Endothelial cell of umbilical vein (primary cell): ENCODE results near the gene PPP1R1A. TPM values are rescaled to one million over a fixed set of nuclear protein-coding genes. Genes with fewer than 3 reads are reported as not detected.

ENCODE experiments used
- BruUV-seq: library from RNA; stranded (reverse); fragments of 400-500 nt; replicated peaks from 2 replicates; lab custom pipeline; 2021; lab: Mats Ljungman, UMichigan
- CTCF ChIA-PET: fragments of 300-600, 350-600 bp; sonication (Branson Sonifier 250); formaldehyde crosslinking; loops from one replicate; lab custom pipeline; 2021; ENCODE audit warnings: antibody characterized with exemption, inconsistent platforms; lab: Charles Lee
- POLR2A ChIA-PET: fragments of 300-600, 350-600 bp; sonication (Branson Sonifier 250); formaldehyde crosslinking; loops from one replicate; lab custom pipeline; 2021; ENCODE audit warnings: antibody characterized with exemption, inconsistent platforms; lab: Charles Lee
- DNase-seq: peaks from one replicate; pipeline ENCODE4 v3.0.0-alpha.2; 2011; ENCODE audit warnings: low read depth, low spot score
- FAIRE-seq: peaks from 2 replicates; lab custom pipeline; 2011; peaks lifted over from hg19 to GRCh38; lab: Jason Lieb, UNC
- H2AFZ ChIP-seq: 2 replicates; pipeline ENCODE4 v1.6.0; 2012; ENCODE audit warnings: low read depth, low read length, control low read depth, inconsistent platforms
- H3K27ac ChIP-seq: 2 replicates; pipeline ENCODE4 v1.5.1; 2011; ENCODE audit warnings: low read depth, mild to moderate bottlenecking, control low read depth, low read length, moderate library complexity; ENCODE audit not compliant: insufficient read depth
- H3K27me3 ChIP-seq, 2 experiments: 2 replicates each; pipeline versions ENCODE4 v1.6.0 to v1.6.1; 2011; ENCODE audit warnings: low read length in 2 of 2, mixed read lengths in 1 of 2; ENCODE audit not compliant: control insufficient read depth in 2 of 2, insufficient read depth in 2 of 2
- H3K36me3 ChIP-seq, 2 experiments: 2 replicates in 1 of 2; 3 replicates in 1 of 2; pipeline ENCODE4 v1.5.1; 2011; ENCODE audit warnings: low read length in 2 of 2, mild to moderate bottlenecking in 1 of 2, moderate library complexity in 1 of 2; ENCODE audit not compliant: control insufficient read depth in 2 of 2, insufficient read depth in 2 of 2; ENCODE audit errors: extremely low read depth in 1 of 2
- H3K4me1 ChIP-seq: 3 replicates; pipeline ENCODE4 v1.5.1; 2011; ENCODE audit warnings: mild to moderate bottlenecking, low read length; ENCODE audit not compliant: control insufficient read depth, insufficient read depth; ENCODE audit errors: extremely low read depth
- H3K4me2 ChIP-seq: 2 replicates; pipeline ENCODE4 v1.6.1; 2011; ENCODE audit warnings: low read length, control low read depth, mixed read lengths; ENCODE audit not compliant: insufficient read depth
- H3K4me3 ChIP-seq, 3 experiments: fragments of 200-600 bp in 1 of 3; sonication (generic), shearing (Covaris generic) in 1 of 3; replicated peaks in 1 of 3; 2 replicates each; pipeline ENCODE4 v1.5.1; 2011 to 2016; ENCODE audit warnings: control low read depth in 3 of 3, low read length in 3 of 3, mild to moderate bottlenecking in 2 of 3, inconsistent platforms in 1 of 3, low read depth in 1 of 3, moderate library complexity in 1 of 3; ENCODE audit not compliant: insufficient read depth in 1 of 3
- H3K79me2 ChIP-seq: 2 replicates; pipeline ENCODE4 v1.6.0; 2012; ENCODE audit warnings: low read length, inconsistent platforms; ENCODE audit not compliant: control insufficient read depth, insufficient read depth
- H3K9ac ChIP-seq: replicated peaks from 2 replicates; pipeline ENCODE3; 2011; ENCODE audit warnings: low read length, control low read depth; ENCODE audit not compliant: insufficient read depth; ENCODE audit errors: extremely low read depth
- H3K9me1 ChIP-seq: replicated peaks from 3 replicates; pipeline ENCODE4 v1.6.0; 2011; ENCODE audit warnings: mild to moderate bottlenecking, low read length; ENCODE audit not compliant: control insufficient read depth, insufficient read depth; ENCODE audit errors: extremely low read depth
- H3K9me3 ChIP-seq: replicated peaks from 2 replicates; pipeline ENCODE4 v1.5.1; 2012; ENCODE audit warnings: low read length, inconsistent platforms; ENCODE audit not compliant: control insufficient read depth, insufficient read depth
- H4K20me1 ChIP-seq: replicated peaks from 2 replicates; pipeline ENCODE3; 2011; ENCODE audit warnings: mild to moderate bottlenecking, low read length; ENCODE audit not compliant: control insufficient read depth, insufficient read depth; ENCODE audit errors: extremely low read depth
- EZH2 ChIP-seq: IDR thresholded peaks from 2 replicates; pipeline ENCODE4 v1.6.1; 2012; ENCODE audit warnings: borderline replicate concordance, low read depth, mild to moderate bottlenecking, moderate library complexity, low read length, inconsistent platforms; ENCODE audit not compliant: severe bottlenecking
- FOS ChIP-seq: IDR thresholded peaks from 2 replicates; pipeline ENCODE4 v1.6.1; 2011; ENCODE audit warnings: mild to moderate bottlenecking, low read length, moderate library complexity, borderline replicate concordance; ENCODE audit not compliant: insufficient read depth
- GATA2 ChIP-seq: IDR thresholded peaks from 2 replicates; pipeline ENCODE4 v1.7.0; 2011; ENCODE audit warnings: low read depth, mild to moderate bottlenecking, moderate library complexity, mixed read lengths, low read length; ENCODE audit not compliant: insufficient read length, insufficient read depth
- JUN ChIP-seq: IDR thresholded peaks from 2 replicates; pipeline ENCODE4 v1.6.1; 2011; ENCODE audit warnings: borderline replicate concordance, low read depth; ENCODE audit not compliant: insufficient read length, insufficient read depth
- MYC ChIP-seq: IDR thresholded peaks from one replicate; pipeline ENCODE4 v1.6.1; 2011; ENCODE audit warnings: mild to moderate bottlenecking, low read depth, low read length
- POLR2A ChIP-seq: IDR thresholded peaks from 2 replicates; pipeline ENCODE4 v1.6.1; 2012; ENCODE audit warnings: low read depth, mild to moderate bottlenecking, control low read depth, low read length
- POLR2AphosphoS5 ChIP-seq: IDR thresholded peaks from 2 replicates; pipeline ENCODE4 v1.6.1; 2012; ENCODE audit warnings: low read depth, mild to moderate bottlenecking, control low read depth, low read length, moderate library complexity; ENCODE audit not compliant: insufficient read depth
- dilution Hi-C: fragments of 300-500 bp; cut with MboI; formaldehyde crosslinking; loops from one replicate; pipeline ENCODE4 v1.15.0; 2019; ENCODE audit warnings: low sequenced_read_pairs; ENCODE audit not compliant: extremely low pct_ligation_motif_present
- intact Hi-C: fragments of 100-400 bp; cut with micrococcal nuclease; formaldehyde crosslinking; loops from one replicate; pipeline ENCODE4 v1.10.0; 2022
- polyA plus RNA-seq, 4 experiments: library from polyadenylated mRNA; depleted of rRNA in 3 of 4; stranded (reverse) in 3 of 4; unstranded in 1 of 4; fragments of >200 nt; gene quantifications; 2 replicates each; pipeline versions ENCODE4 v1.2.1 to v1.2.3, GENCODE V29; 2011 to 2012; ENCODE audit warnings: missing spikeins in 1 of 4
- total RNA-seq: library from RNA; stranded (reverse); gene quantifications from 2 replicates; pipeline ENCODE4 v1.2.3, GENCODE V29; 2021
- TF ChIP-seq, protein P1 (sequence below), 2 donors: IDR thresholded peaks; 1 replicate in 1 of 2; 2 replicates in 1 of 2; pipeline ENCODE4 v1.5.1; 2011; ENCODE audit warnings: low read length in 2 of 2, mild to moderate bottlenecking in 2 of 2, moderate library complexity in 2 of 2, control low read depth in 1 of 2, inconsistent platforms in 1 of 2, low read depth in 1 of 2; ENCODE audit not compliant: insufficient read depth in 1 of 2; ENCODE audit errors: extremely low read depth in 1 of 2
- TF ChIP-seq, protein P2 (sequence below): IDR thresholded peaks from 2 replicates; pipeline ENCODE4 v1.6.1; 2011; ENCODE audit not compliant: insufficient read depth, insufficient read length

The PPP1R1A gene
- total and polyA plus RNA-seq, 2 donors (not counting 3 experiments of a cell fraction or from before 2014, with no cell fraction given): not detected

DNA sequence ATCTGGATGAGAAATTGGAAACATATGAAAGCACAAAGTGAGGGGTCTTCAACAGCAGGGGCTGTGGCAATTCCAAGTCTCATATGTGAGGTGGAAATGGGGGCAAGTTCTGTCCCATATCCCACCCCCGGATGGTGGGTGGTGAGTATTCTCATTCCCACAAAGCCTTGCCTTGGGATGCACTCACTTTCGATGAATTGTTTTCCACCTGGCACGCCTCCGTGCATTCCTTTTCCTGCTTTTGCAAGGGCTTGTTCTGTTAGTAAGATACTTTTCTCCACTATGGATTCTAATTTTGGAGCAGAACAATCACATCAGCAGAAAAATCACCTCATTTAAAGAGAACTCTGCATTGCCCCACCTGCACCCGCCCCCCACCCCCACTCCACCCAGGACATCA is 43.1 kb upstream of the PPP1R1A start:
- Histone ChIP-seq H3K79me2 (no peaks in the 10 kb centered on the region), H3K27ac (no peak overlapping the region), H3K4me2 (no peak overlapping the region), H3K9ac (no peak overlapping the region), H3K36me3 (no peaks in the 10 kb centered on the region), H3K9me3 (no peaks in the 10 kb centered on the region), H2AFZ (no peak overlapping the region), H3K9me1 (no peaks in the 10 kb centered on the region), H4K20me1 (no peaks in the 10 kb centered on the region), H3K4me3 (no peak overlapping the region), H3K27me3 (no peaks in the 10 kb centered on the region), H3K4me1 (no peaks in the 10 kb centered on the region)
- dilution Hi-C loops (no loop called here), intact Hi-C loops (no loop called here)
- CTCF ChIA-PET: no interaction called here
- DNase-seq (no peak), FAIRE-seq (no peak)
- POLR2A ChIA-PET: no interaction called here
- no TSS peak for BruUV-seq
- no peak for TF ChIP-seq FOS
- TF ChIP-seq GATA2: no peak
- TF ChIP-seq POLR2AphosphoS5: no peak
- TF ChIP-seq, protein P1, sequence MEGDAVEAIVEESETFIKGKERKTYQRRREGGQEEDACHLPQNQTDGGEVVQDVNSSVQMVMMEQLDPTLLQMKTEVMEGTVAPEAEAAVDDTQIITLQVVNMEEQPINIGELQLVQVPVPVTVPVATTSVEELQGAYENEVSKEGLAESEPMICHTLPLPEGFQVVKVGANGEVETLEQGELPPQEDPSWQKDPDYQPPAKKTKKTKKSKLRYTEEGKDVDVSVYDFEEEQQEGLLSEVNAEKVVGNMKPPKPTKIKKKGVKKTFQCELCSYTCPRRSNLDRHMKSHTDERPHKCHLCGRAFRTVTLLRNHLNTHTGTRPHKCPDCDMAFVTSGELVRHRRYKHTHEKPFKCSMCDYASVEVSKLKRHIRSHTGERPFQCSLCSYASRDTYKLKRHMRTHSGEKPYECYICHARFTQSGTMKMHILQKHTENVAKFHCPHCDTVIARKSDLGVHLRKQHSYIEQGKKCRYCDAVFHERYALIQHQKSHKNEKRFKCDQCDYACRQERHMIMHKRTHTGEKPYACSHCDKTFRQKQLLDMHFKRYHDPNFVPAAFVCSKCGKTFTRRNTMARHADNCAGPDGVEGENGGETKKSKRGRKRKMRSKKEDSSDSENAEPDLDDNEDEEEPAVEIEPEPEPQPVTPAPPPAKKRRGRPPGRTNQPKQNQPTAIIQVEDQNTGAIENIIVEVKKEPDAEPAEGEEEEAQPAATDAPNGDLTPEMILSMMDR (IDR thresholded peaks at IDR 0.05; ENCODE audit: extremely low read depth in 1 of 2, insufficient read depth in 1 of 2, low read depth in 1 of 2, low read length in 2 of 2): no peak
- no peak for TF ChIP-seq POLR2A
- no peak for TF ChIP-seq EZH2
- no peak for TF ChIP-seq MYC
- TF ChIP-seq, protein P2, sequence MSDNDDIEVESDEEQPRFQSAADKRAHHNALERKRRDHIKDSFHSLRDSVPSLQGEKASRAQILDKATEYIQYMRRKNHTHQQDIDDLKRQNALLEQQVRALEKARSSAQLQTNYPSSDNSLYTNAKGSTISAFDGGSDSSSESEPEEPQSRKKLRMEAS: no peak
- TF ChIP-seq JUN: no peak
